AG09309 (cell line): ENCODE data around the gene ERVK3-1.

Source experiments
- DNase-seq: peaks from one replicate; pipeline ENCODE4 v3.0.0-alpha.2; 2010; ENCODE audit warnings: low read depth
- H3K4me3 ChIP-seq: 2 replicates; pipeline ENCODE4 v1.5.1; 2011; ENCODE audit warnings: mild to moderate bottlenecking, low read depth, low read length, moderate library complexity; ENCODE audit not compliant: control insufficient read depth
- CTCF ChIP-seq: IDR thresholded peaks from 2 replicates; pipeline ENCODE4 v1.5.1; 2011; ENCODE audit warnings: mild to moderate bottlenecking, low read depth, low read length, inconsistent platforms; ENCODE audit not compliant: insufficient read depth, control insufficient read depth; ENCODE audit errors: missing control alignments

ERVK3-1 gene

GRCh38 chr19:58349590-58349989 lies 44.4 kb downstream of the ERVK3-1 start:
- no peak for DNase-seq
- H3K4me3 ChIP-seq, result no peak overlapping the region
- TF ChIP-seq CTCF, result no peak

GRCh38 chr19:58350001-58350861 lies 45.1 kb downstream of the ERVK3-1 start:
- DNase-seq, result no peak
- no peak for TF ChIP-seq CTCF
- H3K4me3 ChIP-seq, result no peak overlapping the region

- no peak for TF ChIP-seq CTCF
- no peak overlapping the region for H3K4me3 ChIP-seq
- no peak for DNase-seq
These were observed 45.8 kb downstream of the ERVK3-1 start for GRCh38 chr19:58350871-58351557.

- TF ChIP-seq CTCF, result no peak
- H3K4me3 ChIP-seq, result no peak overlapping the region
- no peak for DNase-seq
These were observed 46.3 kb downstream of the ERVK3-1 start for GRCh38 chr19:58351558-58351878.

- no peak for TF ChIP-seq CTCF
- H3K4me3 ChIP-seq, result no peak overlapping the region
- DNase-seq, result no peak
These were observed 47.0 kb downstream of the ERVK3-1 start for GRCh38 chr19:58351990-58352755.

- H3K4me3 ChIP-seq, result no peak within 1 kb of the TSS
- no peak for DNase-seq
- no peak for TF ChIP-seq CTCF
These were observed 47.8 kb downstream of the ERVK3-1 start, which contains the start of gene A1BG for GRCh38 chr19:58352760-58353671. Gene A1BG, minus strand, starts transcription at chr19:58353492. Its CDS starts 55 bp downstream, at chr19:58353437.
